Endothelial cell of umbilical vein (primary cell): Measurements from ENCODE around the gene ECI1. TPM values are rescaled to one million over a fixed set of nuclear protein-coding genes. Genes with fewer than 3 reads are reported as not detected.

ENCODE experiments used
- BruUV-seq: library from RNA; stranded (reverse); fragments of 400-500 nt; replicated peaks from 2 replicates; lab custom pipeline; 2021; lab: Mats Ljungman, UMichigan
- CTCF ChIA-PET: fragments of 300-600, 350-600 bp; sonication (Branson Sonifier 250); formaldehyde crosslinking; loops from one replicate; lab custom pipeline; 2021; ENCODE audit warnings: antibody characterized with exemption, inconsistent platforms; lab: Charles Lee
- POLR2A ChIA-PET: fragments of 300-600, 350-600 bp; sonication (Branson Sonifier 250); formaldehyde crosslinking; loops from one replicate; lab custom pipeline; 2021; ENCODE audit warnings: antibody characterized with exemption, inconsistent platforms; lab: Charles Lee
- DNase-seq: peaks from one replicate; pipeline ENCODE4 v3.0.0-alpha.2; 2011; ENCODE audit warnings: low read depth, low spot score
- FAIRE-seq: peaks from 2 replicates; lab custom pipeline; 2011; peaks lifted over from hg19 to GRCh38; lab: Jason Lieb, UNC
- H2AFZ ChIP-seq: 2 replicates; pipeline ENCODE4 v1.6.0; 2012; ENCODE audit warnings: low read depth, low read length, control low read depth, inconsistent platforms
- H3K27ac ChIP-seq: 2 replicates; pipeline ENCODE4 v1.5.1; 2011; ENCODE audit warnings: low read depth, mild to moderate bottlenecking, control low read depth, low read length, moderate library complexity; ENCODE audit not compliant: insufficient read depth
- H3K27me3 ChIP-seq, 2 experiments: 2 replicates each; pipeline versions ENCODE4 v1.6.0 to v1.6.1; 2011; ENCODE audit warnings: low read length in 2 of 2, mixed read lengths in 1 of 2; ENCODE audit not compliant: control insufficient read depth in 2 of 2, insufficient read depth in 2 of 2
- H3K36me3 ChIP-seq, 2 experiments: 2 replicates in 1 of 2; 3 replicates in 1 of 2; pipeline ENCODE4 v1.5.1; 2011; ENCODE audit warnings: low read length in 2 of 2, mild to moderate bottlenecking in 1 of 2, moderate library complexity in 1 of 2; ENCODE audit not compliant: control insufficient read depth in 2 of 2, insufficient read depth in 2 of 2; ENCODE audit errors: extremely low read depth in 1 of 2
- H3K4me1 ChIP-seq: 3 replicates; pipeline ENCODE4 v1.5.1; 2011; ENCODE audit warnings: mild to moderate bottlenecking, low read length; ENCODE audit not compliant: control insufficient read depth, insufficient read depth; ENCODE audit errors: extremely low read depth
- H3K4me2 ChIP-seq: 2 replicates; pipeline ENCODE4 v1.6.1; 2011; ENCODE audit warnings: low read length, control low read depth, mixed read lengths; ENCODE audit not compliant: insufficient read depth
- H3K4me3 ChIP-seq, 3 experiments: fragments of 200-600 bp in 1 of 3; sonication (generic), shearing (Covaris generic) in 1 of 3; replicated peaks in 1 of 3; 2 replicates each; pipeline ENCODE4 v1.5.1; 2011 to 2016; ENCODE audit warnings: control low read depth in 3 of 3, low read length in 3 of 3, mild to moderate bottlenecking in 2 of 3, inconsistent platforms in 1 of 3, low read depth in 1 of 3, moderate library complexity in 1 of 3; ENCODE audit not compliant: insufficient read depth in 1 of 3
- H3K79me2 ChIP-seq: 2 replicates; pipeline ENCODE4 v1.6.0; 2012; ENCODE audit warnings: low read length, inconsistent platforms; ENCODE audit not compliant: control insufficient read depth, insufficient read depth
- H3K9ac ChIP-seq: replicated peaks from 2 replicates; pipeline ENCODE3; 2011; ENCODE audit warnings: low read length, control low read depth; ENCODE audit not compliant: insufficient read depth; ENCODE audit errors: extremely low read depth
- H3K9me1 ChIP-seq: replicated peaks from 3 replicates; pipeline ENCODE4 v1.6.0; 2011; ENCODE audit warnings: mild to moderate bottlenecking, low read length; ENCODE audit not compliant: control insufficient read depth, insufficient read depth; ENCODE audit errors: extremely low read depth
- H3K9me3 ChIP-seq: replicated peaks from 2 replicates; pipeline ENCODE4 v1.5.1; 2012; ENCODE audit warnings: low read length, inconsistent platforms; ENCODE audit not compliant: control insufficient read depth, insufficient read depth
- H4K20me1 ChIP-seq: replicated peaks from 2 replicates; pipeline ENCODE3; 2011; ENCODE audit warnings: mild to moderate bottlenecking, low read length; ENCODE audit not compliant: control insufficient read depth, insufficient read depth; ENCODE audit errors: extremely low read depth
- EZH2 ChIP-seq: IDR thresholded peaks from 2 replicates; pipeline ENCODE4 v1.6.1; 2012; ENCODE audit warnings: borderline replicate concordance, low read depth, mild to moderate bottlenecking, moderate library complexity, low read length, inconsistent platforms; ENCODE audit not compliant: severe bottlenecking
- FOS ChIP-seq: IDR thresholded peaks from 2 replicates; pipeline ENCODE4 v1.6.1; 2011; ENCODE audit warnings: mild to moderate bottlenecking, low read length, moderate library complexity, borderline replicate concordance; ENCODE audit not compliant: insufficient read depth
- GATA2 ChIP-seq: IDR thresholded peaks from 2 replicates; pipeline ENCODE4 v1.7.0; 2011; ENCODE audit warnings: low read depth, mild to moderate bottlenecking, moderate library complexity, mixed read lengths, low read length; ENCODE audit not compliant: insufficient read length, insufficient read depth
- JUN ChIP-seq: IDR thresholded peaks from 2 replicates; pipeline ENCODE4 v1.6.1; 2011; ENCODE audit warnings: borderline replicate concordance, low read depth; ENCODE audit not compliant: insufficient read length, insufficient read depth
- MYC ChIP-seq: IDR thresholded peaks from one replicate; pipeline ENCODE4 v1.6.1; 2011; ENCODE audit warnings: mild to moderate bottlenecking, low read depth, low read length
- POLR2A ChIP-seq: IDR thresholded peaks from 2 replicates; pipeline ENCODE4 v1.6.1; 2012; ENCODE audit warnings: low read depth, mild to moderate bottlenecking, control low read depth, low read length
- POLR2AphosphoS5 ChIP-seq: IDR thresholded peaks from 2 replicates; pipeline ENCODE4 v1.6.1; 2012; ENCODE audit warnings: low read depth, mild to moderate bottlenecking, control low read depth, low read length, moderate library complexity; ENCODE audit not compliant: insufficient read depth
- dilution Hi-C: fragments of 300-500 bp; cut with MboI; formaldehyde crosslinking; loops from one replicate; pipeline ENCODE4 v1.15.0; 2019; ENCODE audit warnings: low sequenced_read_pairs; ENCODE audit not compliant: extremely low pct_ligation_motif_present
- intact Hi-C: fragments of 100-400 bp; cut with micrococcal nuclease; formaldehyde crosslinking; loops from one replicate; pipeline ENCODE4 v1.10.0; 2022
- polyA plus RNA-seq, 4 experiments: library from polyadenylated mRNA; depleted of rRNA in 3 of 4; stranded (reverse) in 3 of 4; unstranded in 1 of 4; fragments of >200 nt; gene quantifications; 2 replicates each; pipeline versions ENCODE4 v1.2.1 to v1.2.3, GENCODE V29; 2011 to 2012; ENCODE audit warnings: missing spikeins in 1 of 4
- total RNA-seq: library from RNA; stranded (reverse); gene quantifications from 2 replicates; pipeline ENCODE4 v1.2.3, GENCODE V29; 2021
- TF ChIP-seq, protein P1 (sequence below): IDR thresholded peaks from 2 replicates; pipeline ENCODE4 v1.6.1; 2011; ENCODE audit not compliant: insufficient read depth, insufficient read length
- TF ChIP-seq, protein P2 (sequence below), 2 donors: IDR thresholded peaks; 1 replicate in 1 of 2; 2 replicates in 1 of 2; pipeline ENCODE4 v1.5.1; 2011; ENCODE audit warnings: low read length in 2 of 2, mild to moderate bottlenecking in 2 of 2, moderate library complexity in 2 of 2, control low read depth in 1 of 2, inconsistent platforms in 1 of 2, low read depth in 1 of 2; ENCODE audit not compliant: insufficient read depth in 1 of 2; ENCODE audit errors: extremely low read depth in 1 of 2

Gene ECI1
- total and polyA plus RNA-seq, 2 donors (not counting 3 experiments of a cell fraction or from before 2014, with no cell fraction given) = 43.6 to 48.3 TPM

DNA sequence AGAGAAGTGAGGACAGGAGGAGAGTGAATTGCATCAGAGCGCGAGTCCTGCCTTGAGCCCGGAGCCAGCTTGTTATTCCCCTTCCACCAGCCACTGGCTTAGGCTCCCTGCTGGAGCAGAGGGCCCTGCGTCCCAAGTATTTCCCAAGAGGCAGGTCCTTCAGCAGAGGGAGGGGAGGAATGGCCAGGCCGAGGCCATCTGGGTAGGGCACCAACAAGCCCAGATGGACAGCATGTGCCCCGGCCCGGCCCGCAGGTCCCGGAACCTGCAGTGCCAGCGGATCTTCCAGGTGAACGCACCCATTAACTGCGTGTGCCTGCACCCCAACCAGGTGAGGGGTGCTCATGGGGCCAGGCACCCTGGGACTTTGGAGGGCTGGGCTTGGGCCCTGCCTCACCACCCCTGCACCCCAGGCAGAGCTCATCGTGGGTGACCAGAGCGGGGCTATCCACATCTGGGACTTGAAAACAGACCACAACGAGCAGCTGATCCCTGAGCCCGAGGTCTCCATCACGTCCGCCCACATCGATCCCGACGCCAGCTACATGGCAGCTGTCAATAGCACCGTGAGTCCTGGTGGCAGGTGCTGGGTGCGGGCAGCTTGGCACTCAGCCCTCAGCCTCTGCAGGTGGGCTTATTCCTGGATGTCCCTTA lies 44.5 kb downstream of the ECI1 start:
- Histone ChIP-seq H3K9me1 (no peaks in the 10 kb centered on the region), H3K9ac (no peak overlapping the region), H3K27ac (no peak overlapping the region), H3K9me3 (no peaks in the 10 kb centered on the region), H3K27me3 (no peaks in the 10 kb centered on the region), H3K79me2 (peaks cover 7% of the 10 kb centered on the region), H2AFZ (no peak overlapping the region), H3K4me1 (peaks cover 10% of the 10 kb centered on the region), H3K4me2 (no peak overlapping the region), H4K20me1 (no peaks in the 10 kb centered on the region), H3K36me3 (peaks cover 0 to 22% of the 10 kb centered on the region in 2 experiments), H3K4me3 (no peak overlapping the region)
- dilution Hi-C loops = no loop called here
- TF ChIP-seq POLR2AphosphoS5 = no peak
- TF ChIP-seq, protein P1, sequence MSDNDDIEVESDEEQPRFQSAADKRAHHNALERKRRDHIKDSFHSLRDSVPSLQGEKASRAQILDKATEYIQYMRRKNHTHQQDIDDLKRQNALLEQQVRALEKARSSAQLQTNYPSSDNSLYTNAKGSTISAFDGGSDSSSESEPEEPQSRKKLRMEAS = no peak
- no peak for TF ChIP-seq GATA2
- no peak for TF ChIP-seq JUN
- no peak for TF ChIP-seq EZH2
- TF ChIP-seq MYC = no peak
- no peak for TF ChIP-seq POLR2A
- no peak for TF ChIP-seq FOS
- TF ChIP-seq, protein P2, sequence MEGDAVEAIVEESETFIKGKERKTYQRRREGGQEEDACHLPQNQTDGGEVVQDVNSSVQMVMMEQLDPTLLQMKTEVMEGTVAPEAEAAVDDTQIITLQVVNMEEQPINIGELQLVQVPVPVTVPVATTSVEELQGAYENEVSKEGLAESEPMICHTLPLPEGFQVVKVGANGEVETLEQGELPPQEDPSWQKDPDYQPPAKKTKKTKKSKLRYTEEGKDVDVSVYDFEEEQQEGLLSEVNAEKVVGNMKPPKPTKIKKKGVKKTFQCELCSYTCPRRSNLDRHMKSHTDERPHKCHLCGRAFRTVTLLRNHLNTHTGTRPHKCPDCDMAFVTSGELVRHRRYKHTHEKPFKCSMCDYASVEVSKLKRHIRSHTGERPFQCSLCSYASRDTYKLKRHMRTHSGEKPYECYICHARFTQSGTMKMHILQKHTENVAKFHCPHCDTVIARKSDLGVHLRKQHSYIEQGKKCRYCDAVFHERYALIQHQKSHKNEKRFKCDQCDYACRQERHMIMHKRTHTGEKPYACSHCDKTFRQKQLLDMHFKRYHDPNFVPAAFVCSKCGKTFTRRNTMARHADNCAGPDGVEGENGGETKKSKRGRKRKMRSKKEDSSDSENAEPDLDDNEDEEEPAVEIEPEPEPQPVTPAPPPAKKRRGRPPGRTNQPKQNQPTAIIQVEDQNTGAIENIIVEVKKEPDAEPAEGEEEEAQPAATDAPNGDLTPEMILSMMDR (IDR thresholded peaks at IDR 0.05; ENCODE audit: extremely low read depth in 1 of 2, insufficient read depth in 1 of 2, low read depth in 1 of 2, low read length in 2 of 2) = no peak
- intact Hi-C loops = no loop called here
- ChIA-PET CTCF (no interaction called here), POLR2A (no interaction called here)
- no peak for DNase-seq
- no TSS peak for BruUV-seq
- FAIRE-seq = no peak
